H7 (cell line): ENCODE data around the gene SHROOM3. TPM values are rescaled to one million over a fixed set of nuclear protein-coding genes. Genes with fewer than 3 reads are reported as not detected.

Source experiments
- DNase-seq: peaks from one replicate; pipeline ENCODE4 v3.0.0; 2012
- H3K27me3 ChIP-seq: 2 replicates; pipeline ENCODE4 v1.6.0; 2011; ENCODE audit warnings: mild to moderate bottlenecking, low read length; ENCODE audit not compliant: control insufficient read depth, insufficient read depth
- H3K36me3 ChIP-seq: replicated peaks from 2 replicates; pipeline ENCODE4 v1.5.1; 2011; ENCODE audit warnings: low read length; ENCODE audit not compliant: control insufficient read depth, insufficient read depth
- H3K4me3 ChIP-seq: 2 replicates; pipeline ENCODE4 v1.5.1; 2011; ENCODE audit warnings: low read depth, mild to moderate bottlenecking, control low read depth, low read length, moderate library complexity; ENCODE audit not compliant: insufficient read depth
- total RNA-seq: library from RNA; depleted of rRNA; stranded (reverse); fragments of >200 nt; shearing (Covaris generic); gene quantifications from 2 replicates; pipeline ENCODE4 v1.2.3, GENCODE V29; 2014; rRNA removed

The SHROOM3 gene
- total RNA-seq, 1 experiment from 2014 or later: 52.8 TPM

- Histone ChIP-seq H3K27me3 (no peaks in the 10 kb centered on the region), H3K4me3 (no peak overlapping the region), H3K36me3 (no peaks in the 10 kb centered on the region)
- no peak for DNase-seq
Observed at GRCh38 chr4:76830964-76831703, 396.1 kb downstream of the SHROOM3 start.

GRCh38 chr4:76831711-76832373 is 396.8 kb downstream of the SHROOM3 start:
- Histone ChIP-seq H3K27me3 (no peaks in the 10 kb centered on the region), H3K36me3 (no peaks in the 10 kb centered on the region), H3K4me3 (no peak overlapping the region)
- DNase-seq: no peak

Other genes with a start within 250 kb of the SHROOM3 start
- 39.4 and 53.0 TPM in 2 replicates for gene SCARB2, start 221.4 kb upstream of the SHROOM3 start, total RNA-seq
- gene FAM47E, start 183.5 kb upstream of the SHROOM3 start, total RNA-seq: 0.17 and 1.4 TPM in 2 replicates
- 1.6 and 1.7 TPM in 2 replicates for gene STBD1, start 128.5 kb upstream of the SHROOM3 start, total RNA-seq
- not detected in 2 replicates for gene CCDC158, start 14.1 kb upstream of the SHROOM3 start, total RNA-seq